Measurements from ENCODE around the gene TCL1B. TPM values are rescaled to one million over a fixed set of nuclear protein-coding genes. Genes with fewer than 3 reads are reported as not detected.

The TCL1B gene, protein sequence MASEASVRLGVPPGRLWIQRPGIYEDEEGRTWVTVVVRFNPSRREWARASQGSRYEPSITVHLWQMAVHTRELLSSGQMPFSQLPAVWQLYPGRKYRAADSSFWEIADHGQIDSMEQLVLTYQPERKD
- total RNA-seq, result not detected in 2 replicates

DNA sequence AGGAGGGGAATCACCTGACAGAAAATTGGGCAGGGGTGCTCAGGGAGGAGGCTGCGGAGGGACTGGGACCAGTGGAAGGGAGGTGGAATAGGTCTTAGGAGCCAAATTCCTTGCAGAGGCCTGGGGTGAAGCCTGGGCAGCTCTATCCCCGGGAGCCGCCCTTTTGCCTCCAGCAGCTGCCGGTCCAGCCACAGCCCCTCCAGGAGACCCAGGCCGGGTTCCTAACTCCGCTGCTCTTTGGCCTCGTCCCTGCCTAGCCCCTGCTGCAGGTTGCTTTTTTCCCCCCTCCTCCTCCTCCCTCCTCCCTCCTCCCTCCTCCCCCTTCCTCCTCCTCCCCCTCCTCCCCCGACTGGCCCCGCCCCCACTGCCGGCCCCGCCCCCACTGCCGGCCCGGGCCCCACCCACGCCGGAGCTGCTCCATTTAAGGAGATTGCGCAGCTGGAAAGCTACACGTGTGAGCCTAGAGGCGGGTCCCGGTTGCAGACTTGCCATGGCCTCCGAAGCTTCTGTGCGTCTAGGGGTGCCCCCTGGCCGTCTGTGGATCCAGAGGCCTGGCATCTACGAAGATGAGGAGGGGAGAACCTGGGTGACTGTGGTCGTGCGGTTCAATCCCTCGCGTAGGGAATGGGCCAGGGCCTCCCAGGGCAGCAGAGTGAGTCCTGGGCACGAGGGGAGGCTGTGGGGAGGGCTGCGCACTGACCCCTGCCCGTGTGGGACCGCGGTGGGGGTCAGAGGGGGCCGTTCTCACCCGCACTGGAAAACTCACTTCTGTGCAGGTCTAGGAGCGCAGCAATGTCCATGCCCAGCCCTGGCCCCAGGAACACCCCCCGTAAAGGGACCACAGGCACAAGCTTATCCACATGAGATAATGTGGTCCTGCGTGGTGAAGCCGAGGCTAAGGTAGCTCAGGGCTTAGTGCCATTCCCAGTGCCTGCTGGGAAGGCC is at the start of gene TCL1B:
TSS of gene TCL1B (plus strand) at position 449 of the 945 bp plus-strand sequence. CDS start at position 491, 42 bp downstream.

DNA sequence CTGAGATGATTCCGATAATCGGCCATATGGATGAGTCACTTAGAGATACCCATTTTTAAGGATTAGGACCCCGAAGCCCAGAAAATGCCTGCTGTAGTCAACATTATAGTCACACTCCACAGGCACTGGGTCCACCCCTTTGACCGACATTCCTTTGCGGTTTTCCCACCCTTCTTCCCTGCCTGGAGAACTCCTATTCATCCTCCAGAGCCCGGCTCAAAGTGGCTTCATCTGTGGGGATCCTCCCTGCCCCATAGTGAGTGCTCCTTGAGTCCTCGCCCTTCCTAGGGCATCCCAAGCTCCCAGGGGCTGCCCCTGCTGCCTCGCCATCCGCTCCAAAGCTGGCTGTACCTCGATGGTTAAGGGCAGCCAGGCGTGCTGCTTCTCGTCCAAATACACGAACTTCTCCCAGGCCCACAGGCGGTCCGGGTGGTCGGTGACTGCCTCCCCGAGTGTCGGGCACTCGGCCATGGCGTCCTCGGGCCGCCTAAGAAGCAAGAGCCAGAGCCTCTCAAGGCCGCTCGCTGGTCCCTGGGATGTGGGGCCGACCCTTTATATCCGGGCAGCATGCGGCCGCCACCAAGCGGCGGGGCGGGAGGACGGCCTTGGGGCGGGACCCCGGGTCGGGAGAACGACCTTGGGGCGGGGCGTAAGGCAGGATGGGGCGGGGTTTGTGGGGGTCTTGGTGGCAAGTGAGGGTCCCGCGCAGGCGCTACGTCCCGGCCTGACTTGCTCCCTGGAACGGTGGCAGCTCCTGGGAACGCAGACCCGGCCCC is 27.6 kb downstream of the TCL1B start, which contains the start of gene TCL1A:
TSS of gene TCL1A (minus strand) at position 530 of the 776 bp plus-strand sequence. CDS start at position 471, 59 bp downstream.

Other genes starting within 250 kb of the TCL1B start
- 5.7 and 7.1 TPM in 2 replicates for gene SYNE3, start 169.8 kb upstream of the TCL1B start, total RNA-seq
- 25.9 and 28.1 TPM in 2 replicates for gene GLRX5, start 151.4 kb upstream of the TCL1B start, total RNA-seq
- gene TCL1A, start 27.7 kb downstream of the TCL1B start, total RNA-seq, result not detected in 2 replicates
- gene TUNAR, start 190.4 kb downstream of the TCL1B start, total RNA-seq, result not detected in 2 replicates